Measurements from ENCODE around the gene MIS18BP1.
A peak's percentile ranks its signal among the peaks of the same experiment; 100 is the strongest.

MIS18BP1 gene

GRCh38 chr14:45198551-45198950, 54.5 kb downstream of the MIS18BP1 start:
- no peak overlapping the region for H2AFZ ChIP-seq (ENCODE audit: low read length)
- no peak overlapping the region for H3K4me2 ChIP-seq (ENCODE audit: low read depth, low read length)
- H3K9ac ChIP-seq (ENCODE audit: low read length): no peak overlapping the region
- no peaks in the 10 kb centered on the region for H3K79me2 ChIP-seq (ENCODE audit: low read length)
- H3K9me2 ChIP-seq (replicated peaks; ENCODE audit: insufficient read depth, low read length): no peaks in the 10 kb centered on the region
- TF ChIP-seq EZH2 (optimal IDR thresholded peaks at IDR 0.05; ENCODE audit: low read depth, low read length) (no peak), EZH2phosphoT487 (IDR thresholded peaks at IDR 0.05; ENCODE audit: low read length) (no peak)
- peaks cover 18% of the 10 kb centered on the region for H3F3A ChIP-seq (ENCODE audit: insufficient read depth, low read length)
- no peak for DNase-seq
- no peak overlapping the region for H3K4me3 ChIP-seq (ENCODE audit: low read length)
- no peaks in the 10 kb centered on the region for H3K27me3 ChIP-seq (replicated peaks; ENCODE audit: insufficient read depth, low read length)
- peaks cover 21% of the 10 kb centered on the region for H3K4me1 ChIP-seq (ENCODE audit: low read length)
- no peaks in the 10 kb centered on the region for H3K9me3 ChIP-seq (replicated peaks; ENCODE audit: insufficient read depth, low read length)
- no peaks in the 10 kb centered on the region for H4K20me1 ChIP-seq (ENCODE audit: insufficient read depth, low read length)
- no peak overlapping the region for H3K27ac ChIP-seq (ENCODE audit: low read length)
- no peaks in the 10 kb centered on the region for H3K36me3 ChIP-seq (replicated peaks; ENCODE audit: insufficient read depth, low read length)

GRCh38 chr14:45194964-45195363, 58.0 kb downstream of the MIS18BP1 start:
- H3K9me2 ChIP-seq (replicated peaks; ENCODE audit: insufficient read depth, low read length): no peaks in the 10 kb centered on the region
- H3K9ac ChIP-seq (ENCODE audit: low read length): peak overlapping the region; percentile 42; the same call in 1 of the 2 replicates
- DNase-seq: peak; percentile 47
- no peaks in the 10 kb centered on the region for H3K9me3 ChIP-seq (replicated peaks; ENCODE audit: insufficient read depth, low read length)
- peak overlapping the region; percentile 52 for H3K4me3 ChIP-seq (ENCODE audit: low read length)
- H3K4me2 ChIP-seq (ENCODE audit: low read depth, low read length): peak overlapping the region; percentile 62
- H3F3A ChIP-seq (ENCODE audit: insufficient read depth, low read length): peaks cover 9% of the 10 kb centered on the region; the same call in 1 of the 2 replicates
- H3K79me2 ChIP-seq (ENCODE audit: low read length): no peaks in the 10 kb centered on the region
- H3K27me3 ChIP-seq (replicated peaks; ENCODE audit: insufficient read depth, low read length): no peaks in the 10 kb centered on the region
- TF ChIP-seq EZH2phosphoT487 (IDR thresholded peaks at IDR 0.05; ENCODE audit: low read length): no peak
- no peak for TF ChIP-seq EZH2 (optimal IDR thresholded peaks at IDR 0.05; ENCODE audit: low read depth, low read length)
- no peaks in the 10 kb centered on the region for H3K36me3 ChIP-seq (replicated peaks; ENCODE audit: insufficient read depth, low read length)
- H3K4me1 ChIP-seq (ENCODE audit: low read length): peaks cover 15% of the 10 kb centered on the region
- H4K20me1 ChIP-seq (ENCODE audit: insufficient read depth, low read length): no peaks in the 10 kb centered on the region
- peak overlapping the region; percentile 83; the same call in 1 of the 2 replicates for H3K27ac ChIP-seq (ENCODE audit: low read length)
- H2AFZ ChIP-seq (ENCODE audit: low read length): 0 out of 2 replicates have a peak overlapping the region, but pooled peaks have one; percentile 7

- Histone ChIP-seq H2AFZ (ENCODE audit: low read length) (no peak overlapping the region), H3K36me3 (replicated peaks; ENCODE audit: insufficient read depth, low read length) (no peaks in the 10 kb centered on the region), H3F3A (ENCODE audit: insufficient read depth, low read length) (no peaks in the 10 kb centered on the region), H3K27me3 (replicated peaks; ENCODE audit: insufficient read depth, low read length) (no peaks in the 10 kb centered on the region), H4K20me1 (ENCODE audit: insufficient read depth, low read length) (no peaks in the 10 kb centered on the region), H3K9ac (ENCODE audit: low read length) (no peak overlapping the region), H3K4me3 (ENCODE audit: low read length) (no peak overlapping the region), H3K79me2 (ENCODE audit: low read length) (no peaks in the 10 kb centered on the region), H3K9me3 (replicated peaks; ENCODE audit: insufficient read depth, low read length) (no peaks in the 10 kb centered on the region), H3K4me1 (ENCODE audit: low read length) (no peaks in the 10 kb centered on the region), H3K27ac (ENCODE audit: low read length) (no peak overlapping the region), H3K9me2 (replicated peaks; ENCODE audit: insufficient read depth, low read length) (no peaks in the 10 kb centered on the region), H3K4me2 (ENCODE audit: low read depth, low read length) (no peak overlapping the region)
- no peak for DNase-seq
- TF ChIP-seq CTCF (IDR thresholded peaks at IDR 0.05; ENCODE audit: low read length): no peak
- TF ChIP-seq EZH2 (optimal IDR thresholded peaks at IDR 0.05; ENCODE audit: low read depth, low read length): no peak
Observed at GRCh38 chr14:45185100-45185814, 67.7 kb downstream of the MIS18BP1 start.

- no peaks in the 10 kb centered on the region for H4K20me1 ChIP-seq (ENCODE audit: insufficient read depth, low read length)
- H3K27me3 ChIP-seq (replicated peaks; ENCODE audit: insufficient read depth, low read length): no peaks in the 10 kb centered on the region
- H3K4me2 ChIP-seq (ENCODE audit: low read depth, low read length): no peak overlapping the region
- no peaks in the 10 kb centered on the region for H3K4me1 ChIP-seq (ENCODE audit: low read length)
- no peaks in the 10 kb centered on the region for H3K9me2 ChIP-seq (replicated peaks; ENCODE audit: insufficient read depth, low read length)
- H3F3A ChIP-seq (ENCODE audit: insufficient read depth, low read length): no peaks in the 10 kb centered on the region
- H3K79me2 ChIP-seq (ENCODE audit: low read length): no peaks in the 10 kb centered on the region
- DNase-seq: no peak
- no peak overlapping the region for H3K27ac ChIP-seq (ENCODE audit: low read length)
- H3K9ac ChIP-seq (ENCODE audit: low read length): no peak overlapping the region
- H3K9me3 ChIP-seq (replicated peaks; ENCODE audit: insufficient read depth, low read length): no peaks in the 10 kb centered on the region
- no peak overlapping the region for H3K4me3 ChIP-seq (ENCODE audit: low read length)
- TF ChIP-seq CTCF (IDR thresholded peaks at IDR 0.05; ENCODE audit: low read length) (no peak), EZH2 (optimal IDR thresholded peaks at IDR 0.05; ENCODE audit: low read depth, low read length) (no peak), EZH2phosphoT487 (IDR thresholded peaks at IDR 0.05; ENCODE audit: low read length) (no peak)
- no peaks in the 10 kb centered on the region for H3K36me3 ChIP-seq (replicated peaks; ENCODE audit: insufficient read depth, low read length)
- no peak overlapping the region for H2AFZ ChIP-seq (ENCODE audit: low read length)
Observed at GRCh38 chr14:45181806-45182205, 71.2 kb downstream of the MIS18BP1 start.
